H1 (cell line): ENCODE data around the gene XPO1.
"Not testable (repeated sequence)": the region's sequence is repeated elsewhere in the genome, so short reads cannot be mapped to it uniquely, and the experiment has no call there.

Experiments
- EP300 ChIP-seq, 2 experiments: IDR thresholded peaks; 1 replicate in 1 of 2; 2 replicates in 1 of 2; pipeline ENCODE4 v1.6.1; 2011 to 2012; ENCODE audit warnings: low read depth in 2 of 2, low read length in 2 of 2, mild to moderate bottlenecking in 2 of 2, borderline replicate concordance in 1 of 2, inconsistent platforms in 1 of 2, moderate library complexity in 1 of 2
- EZH2 ChIP-seq: fragments of 200-600 bp; sonication (generic); IDR thresholded peaks from 2 replicates; pipeline ENCODE4 v1.7.1; 2012; ENCODE audit warnings: low read depth, mild to moderate bottlenecking, moderate library complexity, low read length, inconsistent platforms; ENCODE audit not compliant: severe bottlenecking
- KDM1A ChIP-seq: fragments of 200-600, 300-600 bp; sonication (generic); IDR thresholded peaks from 2 replicates; pipeline ENCODE4 v1.7.1; 2016; ENCODE audit warnings: mild to moderate bottlenecking, low read length, borderline replicate concordance
- POLR2AphosphoS5 ChIP-seq: IDR thresholded peaks from 2 replicates; pipeline ENCODE4 v1.6.1; 2011; ENCODE audit warnings: low read depth, low read length
- ZNF274 ChIP-seq: IDR thresholded peaks from 2 replicates; pipeline ENCODE4 v1.7.0; 2012; ENCODE audit warnings: low read length, borderline replicate concordance; ENCODE audit errors: extremely low read depth

DNA sequence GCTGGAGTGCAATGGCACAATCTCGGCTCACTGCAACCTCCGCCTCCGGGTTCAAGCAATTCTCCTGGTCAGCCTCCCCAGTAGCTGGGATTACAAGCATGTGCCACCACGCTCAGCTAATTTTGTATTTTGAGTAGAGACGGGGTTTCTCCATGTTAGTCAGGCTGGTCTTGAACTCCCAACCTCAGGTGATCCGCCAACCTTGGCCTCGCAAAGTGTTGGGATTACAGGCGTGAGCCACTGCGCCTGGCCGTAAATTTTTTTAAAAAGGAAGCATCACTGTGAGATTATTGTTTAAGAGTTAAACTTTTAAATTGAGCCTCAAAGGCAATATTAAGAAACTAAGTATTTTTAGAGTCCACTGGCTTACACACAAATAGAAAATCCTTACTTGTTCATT, 69.9 kb downstream of the XPO1 start:
- not testable (repeated sequence) for TF ChIP-seq ZNF274; POLR2AphosphoS5; EZH2; KDM1A; EP300 (IDR thresholded peaks at IDR 0.05; ENCODE audit: borderline replicate concordance in 1 of 2, low read depth in 2 of 2, low read length in 2 of 2)
